GM19395 (cell line): Measurements from ENCODE around the gene NIPBL.
"Not testable (repeated sequence)": the region's sequence is repeated elsewhere in the genome, so short reads cannot be mapped to it uniquely, and the experiment has no call there.

ENCODE experiments used
- ATAC-seq: cut with Tn5 transposase; IDR thresholded peaks from one replicate; pipeline ENCODE4 v1.9.1; 2021; ENCODE audit warnings: mild to moderate bottlenecking, moderate library complexity; ENCODE audit not compliant: unreplicated experiment

NIPBL gene

DNA sequence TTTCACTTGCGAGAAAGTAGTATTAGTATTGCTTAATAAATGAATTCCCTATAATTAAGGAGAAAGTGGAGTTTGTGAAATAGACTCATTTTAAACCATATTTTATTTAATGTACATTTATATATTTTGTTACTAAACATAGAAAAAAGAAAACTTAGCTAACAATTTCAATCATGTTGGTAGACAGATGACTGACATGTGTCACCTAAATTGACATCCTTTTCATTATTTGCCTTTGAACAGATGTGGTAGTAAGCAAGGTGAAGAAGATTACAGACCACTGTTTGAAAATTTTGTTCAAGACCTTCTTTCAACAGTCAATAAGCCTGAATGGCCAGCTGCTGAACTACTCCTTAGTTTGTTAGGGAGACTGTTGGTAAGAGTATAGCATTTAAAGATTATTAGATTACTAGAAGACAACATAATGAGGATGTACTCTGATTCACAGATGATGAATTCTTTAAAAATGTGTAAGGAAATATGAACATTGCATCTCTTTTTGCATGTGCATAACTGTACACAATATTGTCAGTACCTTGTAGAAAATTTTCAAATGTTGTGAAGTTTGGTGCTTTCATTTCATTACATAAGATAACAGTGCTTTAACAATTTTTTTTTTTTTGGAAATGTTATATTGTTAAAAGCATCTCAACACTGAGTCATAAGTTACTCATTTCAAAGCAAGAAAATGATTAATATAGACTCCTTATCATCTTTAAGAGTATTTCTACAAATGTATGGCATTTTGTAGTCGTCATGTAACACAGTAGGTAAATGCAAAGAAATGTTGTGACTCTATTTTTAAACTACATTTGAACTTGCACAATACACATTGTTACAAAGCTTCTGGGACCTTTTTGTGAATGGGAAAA lies 139.5 kb downstream of the NIPBL start:
- no peak for ATAC-seq

DNA sequence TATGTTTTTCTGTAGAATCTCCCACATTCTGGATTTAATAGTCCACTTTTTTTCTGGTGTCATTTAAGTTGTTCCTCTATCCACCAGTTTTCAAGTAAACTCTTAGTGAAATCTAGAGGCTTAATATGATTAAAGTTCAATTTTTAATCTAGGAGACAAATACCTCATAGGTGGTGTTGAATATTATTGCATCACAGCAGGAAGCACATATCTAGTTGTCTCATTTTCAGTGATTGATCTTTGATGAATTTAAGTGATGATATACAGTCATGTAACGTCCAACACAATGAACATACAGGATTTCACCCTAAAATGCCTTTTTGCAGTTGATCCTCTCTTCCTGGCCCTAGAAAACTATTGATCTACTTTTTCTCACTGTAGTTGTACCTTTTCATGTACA lies 152.3 kb downstream of the NIPBL start:
- ATAC-seq, result no peak

DNA sequence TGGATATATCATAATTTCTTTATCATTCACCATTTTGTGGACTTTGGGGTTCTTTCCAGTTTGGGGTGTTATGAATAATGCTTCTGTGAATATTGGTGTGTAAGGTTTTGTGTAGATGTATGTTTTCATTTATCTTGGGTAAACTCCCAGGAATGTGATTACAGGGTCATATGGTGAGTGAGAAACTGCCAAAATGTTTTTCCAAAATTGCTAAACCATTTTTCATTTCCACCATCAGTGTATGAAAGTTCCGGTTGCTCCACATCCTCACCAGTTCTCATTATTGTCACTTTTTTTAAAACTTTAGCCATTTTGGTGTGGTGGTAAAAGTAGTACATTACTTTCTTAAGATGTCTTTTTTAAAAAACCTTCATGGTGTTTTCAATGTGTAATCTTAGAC lies 152.9 kb downstream of the NIPBL start:
- ATAC-seq, result no peak

DNA sequence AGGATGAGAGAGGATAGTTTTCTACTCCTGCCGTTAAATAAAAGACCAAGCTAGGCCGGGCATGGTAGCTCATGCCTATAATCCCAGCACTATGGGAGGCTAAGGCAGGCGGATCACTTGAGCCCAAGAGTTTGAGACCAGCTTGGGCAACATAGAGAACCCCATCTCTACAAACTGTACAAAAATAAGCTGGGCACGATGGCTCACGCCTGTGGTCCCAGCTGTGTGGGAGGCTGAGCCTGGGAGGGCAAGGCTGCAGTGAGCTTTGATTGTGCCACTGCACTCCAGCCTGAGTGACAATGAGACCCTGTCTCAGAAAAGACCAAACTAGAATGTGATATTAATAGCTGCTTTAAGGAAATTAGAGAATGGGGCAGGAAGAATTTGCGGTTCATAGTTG lies 158.4 kb downstream of the NIPBL start:
- no peak for ATAC-seq

DNA sequence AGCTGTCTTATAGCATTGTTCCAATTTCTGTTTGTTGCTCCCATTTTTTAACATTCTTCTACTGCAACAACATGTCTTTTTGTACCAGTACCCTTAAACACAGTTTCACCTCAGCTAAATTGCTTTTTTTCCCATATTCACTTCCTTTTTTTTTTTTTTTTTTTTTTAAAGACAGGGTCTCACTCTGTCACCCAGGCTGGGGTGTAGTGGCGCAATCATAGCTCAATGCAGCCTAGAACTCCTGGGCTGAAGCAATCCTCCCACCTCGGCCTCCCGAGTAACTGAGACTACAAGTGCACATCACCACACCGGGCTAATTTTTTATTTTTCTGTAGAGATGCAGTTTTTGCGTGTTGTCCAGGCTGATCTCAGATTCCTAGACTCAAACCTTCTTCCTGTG lies 161.3 kb downstream of the NIPBL start:
- ATAC-seq, result no peak

DNA sequence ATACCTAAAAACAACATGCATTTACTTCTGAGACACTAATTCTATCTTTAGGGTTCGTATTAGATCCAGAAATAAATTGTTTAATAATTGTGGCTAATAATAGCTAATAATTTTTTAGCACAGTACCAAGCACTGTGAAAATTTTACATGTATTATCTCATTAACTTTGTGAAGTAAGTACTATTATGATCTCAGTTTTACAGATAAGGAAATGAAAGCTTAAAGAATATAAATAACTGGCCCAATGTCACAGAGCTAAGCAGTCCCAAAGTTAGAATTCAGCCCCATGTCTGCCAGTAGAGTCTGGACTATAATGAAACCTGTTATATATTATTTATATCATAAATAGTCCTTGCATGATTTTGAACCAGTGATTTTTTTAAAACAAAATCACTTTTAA lies 163.3 kb downstream of the NIPBL start:
- no peak for ATAC-seq

DNA sequence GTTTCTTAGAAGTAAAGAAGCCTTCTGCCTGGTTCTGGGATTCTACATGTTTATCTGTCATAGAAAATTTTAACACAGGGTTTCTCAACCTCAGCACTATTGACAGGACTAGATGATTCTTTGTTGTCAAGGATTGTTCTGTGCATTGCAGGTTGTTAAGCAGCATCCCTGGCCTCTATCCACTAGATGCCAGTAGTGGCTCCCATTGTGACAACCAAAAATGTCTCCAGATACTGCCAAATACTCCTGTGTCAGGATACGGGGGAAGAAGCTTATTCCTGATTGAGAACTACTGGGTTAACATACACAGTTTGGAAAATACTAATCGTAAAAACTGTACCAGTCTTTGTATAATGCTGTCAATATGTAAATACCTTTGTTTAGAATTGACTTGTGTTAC lies 167.1 kb downstream of the NIPBL start:
- no peak for ATAC-seq

DNA sequence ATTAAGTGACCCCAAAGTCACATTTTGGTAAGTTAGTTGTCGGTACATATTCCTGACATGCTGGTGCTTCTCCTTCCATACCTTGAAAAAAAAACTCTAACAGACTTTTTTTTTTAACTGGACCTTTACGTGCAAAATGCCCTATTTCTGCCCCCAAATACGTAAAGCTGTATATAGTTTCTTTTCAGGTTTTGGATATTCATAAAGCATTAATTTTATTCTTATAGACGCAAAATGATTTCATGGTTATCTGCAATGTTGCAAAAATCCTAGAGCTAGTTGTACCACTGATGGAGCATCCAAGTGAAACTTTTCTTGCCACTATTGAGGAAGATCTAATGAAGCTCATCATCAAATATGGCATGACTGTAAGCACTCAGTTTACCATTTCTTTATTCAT lies 167.6 kb downstream of the NIPBL start:
- no peak for ATAC-seq

DNA sequence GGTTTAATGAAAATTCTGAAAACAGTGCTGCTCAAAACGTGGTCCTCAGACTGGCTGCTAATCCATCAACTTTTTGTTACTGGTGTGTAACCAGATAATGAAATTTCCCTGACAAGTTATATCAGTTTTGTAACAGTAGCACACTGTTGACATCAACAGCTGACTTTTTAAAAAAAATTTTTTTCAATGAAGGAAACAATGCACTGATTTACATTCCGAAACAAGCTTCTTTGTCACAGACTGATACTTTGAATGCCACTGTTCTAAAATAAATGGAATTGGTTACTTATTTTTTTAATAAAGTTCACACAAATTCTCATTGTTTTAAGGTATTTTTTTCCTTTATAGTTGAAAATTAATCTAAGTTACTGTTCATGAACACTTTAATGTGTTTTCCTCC lies 169.1 kb downstream of the NIPBL start:
- no peak for ATAC-seq

DNA sequence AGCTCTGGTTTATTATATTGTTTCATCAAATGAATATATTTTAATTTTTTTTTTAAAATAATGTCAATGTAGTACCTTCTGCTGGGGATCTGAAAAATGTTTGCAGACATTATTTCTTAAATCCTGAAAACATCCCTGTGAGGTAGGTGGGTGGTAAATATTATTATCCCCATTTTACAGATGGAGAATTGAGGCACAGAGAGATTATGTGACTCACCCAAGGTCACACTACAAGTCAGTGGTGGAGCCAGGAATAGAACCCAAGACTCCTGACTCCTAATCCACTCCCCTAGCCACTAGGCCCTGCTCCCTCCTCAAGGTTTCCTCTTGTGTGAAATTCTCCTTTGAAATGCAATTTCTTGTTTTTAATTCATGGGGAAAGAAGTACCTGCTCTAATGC lies 171.4 kb downstream of the NIPBL start:
- no peak for ATAC-seq

DNA sequence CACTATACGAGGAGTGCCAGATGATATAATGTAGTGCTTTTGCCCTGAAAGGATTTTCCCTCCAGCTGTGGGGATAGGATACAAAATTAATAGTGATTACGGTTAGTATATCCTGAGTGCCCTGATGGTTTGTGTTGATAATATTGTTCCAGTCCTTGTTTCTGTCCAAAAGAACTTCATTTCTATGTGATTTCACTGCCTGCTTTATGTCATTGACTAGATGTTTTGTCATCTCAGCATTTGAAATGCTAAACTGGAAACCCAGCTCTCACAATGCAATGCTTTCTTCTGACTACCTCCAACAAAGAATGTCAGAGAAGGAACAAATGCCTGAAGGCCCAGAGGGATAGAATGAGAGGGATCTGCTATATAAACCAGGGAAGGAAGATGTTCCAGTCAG lies 177.8 kb downstream of the NIPBL start:
- no peak for ATAC-seq

DNA sequence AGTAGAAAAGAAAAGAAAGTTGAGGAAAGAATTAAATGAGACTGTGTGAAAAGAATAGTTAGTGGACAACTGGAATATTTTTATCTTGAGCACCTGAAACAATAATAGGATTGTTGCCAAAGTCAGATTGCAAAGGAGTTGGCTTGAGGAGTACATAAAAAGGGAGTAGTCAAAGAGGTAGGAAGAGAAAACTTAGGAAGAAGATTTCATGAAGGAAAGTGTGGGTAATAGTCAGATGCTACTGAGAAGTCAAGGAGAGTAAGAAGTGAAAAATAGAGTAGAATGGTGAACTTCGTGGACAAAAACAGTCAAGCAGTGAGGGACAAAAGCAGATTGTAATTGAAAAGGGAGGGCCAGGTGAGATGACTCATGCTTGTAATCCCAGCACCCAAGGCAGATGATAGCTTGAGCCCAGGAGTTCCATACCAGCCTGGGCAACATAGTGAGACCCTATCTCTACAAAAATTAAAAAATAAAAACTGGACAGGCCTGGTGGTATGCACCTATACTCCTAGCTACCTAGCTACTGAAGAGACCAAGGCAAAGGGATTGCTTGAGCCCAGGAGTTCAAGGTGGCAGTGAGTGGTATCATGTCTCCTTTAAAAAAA lies 178.9 kb downstream of the NIPBL start:
- no peak for ATAC-seq

DNA sequence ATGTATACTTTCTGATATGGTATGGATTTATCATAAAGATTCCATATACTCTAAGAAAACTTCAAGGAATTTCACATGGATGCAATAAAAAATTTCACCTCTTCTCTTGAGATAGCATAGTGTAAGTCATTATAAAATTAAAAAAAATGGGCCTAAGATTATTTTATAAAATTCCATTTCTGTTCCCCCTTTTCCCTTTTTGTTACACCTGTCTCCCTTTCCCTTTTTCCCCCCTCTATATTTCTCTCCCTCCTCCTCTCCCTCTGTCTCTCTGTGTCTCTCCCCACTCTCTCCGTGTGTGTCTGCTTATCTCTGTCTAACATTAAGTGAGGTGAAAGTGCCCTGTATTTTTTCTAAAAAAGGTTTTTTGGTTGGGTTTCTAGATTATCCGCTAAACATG lies 180.2 kb downstream of the NIPBL start:
- no peak for ATAC-seq

DNA sequence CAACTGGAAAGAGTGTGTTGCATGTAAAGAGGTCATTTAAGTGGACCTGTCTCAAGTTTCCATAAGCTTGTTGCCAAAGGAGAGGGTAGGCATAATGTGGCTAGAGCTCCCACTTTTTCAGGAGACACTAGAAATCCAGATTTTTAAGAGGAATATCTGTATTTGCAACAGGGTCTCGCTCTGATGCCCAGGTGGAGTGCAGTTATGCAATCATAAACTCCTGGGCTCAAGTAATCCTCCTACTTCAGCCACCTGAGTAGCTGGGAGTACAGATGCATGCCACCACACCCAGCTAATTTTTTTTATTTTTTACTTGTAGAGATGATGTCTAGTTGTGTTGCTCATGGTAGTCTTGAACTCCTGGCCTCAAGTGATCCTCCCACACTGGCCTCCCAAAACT lies 183.5 kb downstream of the NIPBL start:
- no peak for ATAC-seq

DNA sequence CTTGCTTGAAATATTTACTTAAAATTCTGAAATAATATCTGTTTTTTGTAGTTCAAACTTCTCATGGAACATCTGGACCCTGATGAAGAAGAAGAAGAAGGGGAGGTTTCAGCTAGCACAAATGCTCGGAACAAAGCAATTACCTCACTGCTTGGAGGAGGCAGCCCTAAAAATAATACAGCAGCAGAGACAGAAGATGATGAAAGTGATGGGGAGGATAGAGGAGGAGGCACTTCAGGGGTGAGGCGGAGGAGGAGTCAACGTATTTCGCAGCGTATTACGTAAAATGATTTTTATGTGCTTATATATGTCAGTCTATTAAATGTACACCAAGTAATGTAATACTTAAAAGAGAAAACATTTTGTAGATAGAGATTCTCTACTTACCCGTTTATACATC lies 187.2 kb downstream of the NIPBL start:
- no peak for ATAC-seq

DNA sequence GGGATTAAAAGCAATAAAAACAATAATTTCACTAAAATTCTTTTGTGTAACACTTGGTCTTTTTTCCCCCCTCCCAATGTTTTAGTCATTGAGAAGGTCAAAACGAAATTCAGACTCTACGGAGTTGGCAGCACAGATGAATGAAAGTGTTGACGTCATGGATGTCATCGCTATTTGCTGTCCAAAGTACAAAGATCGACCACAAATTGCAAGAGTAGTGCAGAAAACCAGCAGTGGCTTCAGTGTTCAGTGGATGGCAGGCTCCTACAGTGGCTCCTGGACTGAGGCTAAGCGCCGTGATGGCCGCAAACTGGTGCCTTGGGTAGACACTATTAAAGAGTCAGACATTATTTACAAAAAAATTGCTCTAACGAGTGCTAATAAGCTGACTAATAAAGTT lies 187.9 kb downstream of the NIPBL start:
- ATAC-seq, result no peak

DNA sequence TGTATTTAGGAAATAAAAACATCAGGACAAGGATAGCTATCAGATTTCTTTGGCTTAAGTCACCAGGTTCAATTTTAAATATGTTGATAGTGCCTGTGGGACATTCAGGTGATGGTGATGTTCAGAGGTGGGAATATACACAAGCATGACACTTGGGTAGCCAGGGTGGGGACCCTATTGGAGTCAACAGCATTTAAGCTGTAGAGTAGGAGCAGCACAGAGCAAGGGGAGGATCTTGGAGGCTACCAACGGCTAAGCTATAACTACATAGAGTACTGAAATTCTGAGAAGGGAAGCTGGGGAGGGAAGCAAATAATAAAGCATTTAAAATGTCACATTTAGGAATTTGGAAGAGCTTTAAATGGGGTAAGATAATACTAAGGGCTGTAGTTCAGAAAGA lies 194.9 kb downstream of the NIPBL start:
- ATAC-seq, result no peak

DNA sequence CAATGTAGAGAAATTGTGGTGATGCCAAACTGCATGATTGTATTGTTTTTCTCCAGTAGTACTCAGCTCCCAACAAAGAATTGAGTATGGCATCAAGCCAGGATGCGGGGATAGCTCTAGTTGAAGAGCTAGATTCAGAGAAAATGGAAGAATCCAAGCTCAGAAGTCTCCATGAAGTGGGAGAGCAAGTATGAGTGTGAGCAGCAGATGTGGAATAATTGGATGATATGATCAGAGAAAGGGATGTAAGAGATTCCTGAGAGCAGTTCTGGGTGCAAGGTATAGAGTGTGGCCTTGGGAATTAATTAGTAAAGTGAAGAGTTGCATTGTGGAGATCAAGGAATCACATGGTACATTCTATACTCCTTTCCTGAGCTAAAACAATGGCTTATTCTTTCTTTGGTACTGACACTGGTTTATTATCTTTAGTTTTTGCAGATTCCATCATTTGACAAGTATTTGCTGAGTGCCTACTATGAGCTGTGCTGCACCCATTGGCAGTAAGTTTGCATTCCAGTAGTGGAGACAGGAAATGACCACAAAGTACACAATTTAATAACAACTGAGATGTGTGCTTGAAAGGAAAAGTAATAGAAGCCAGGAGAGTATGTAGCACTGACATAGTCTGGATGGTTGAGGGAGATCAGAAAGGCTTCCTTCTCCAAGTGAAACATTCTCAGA lies 195.5 kb downstream of the NIPBL start:
- ATAC-seq, result no peak

DNA sequence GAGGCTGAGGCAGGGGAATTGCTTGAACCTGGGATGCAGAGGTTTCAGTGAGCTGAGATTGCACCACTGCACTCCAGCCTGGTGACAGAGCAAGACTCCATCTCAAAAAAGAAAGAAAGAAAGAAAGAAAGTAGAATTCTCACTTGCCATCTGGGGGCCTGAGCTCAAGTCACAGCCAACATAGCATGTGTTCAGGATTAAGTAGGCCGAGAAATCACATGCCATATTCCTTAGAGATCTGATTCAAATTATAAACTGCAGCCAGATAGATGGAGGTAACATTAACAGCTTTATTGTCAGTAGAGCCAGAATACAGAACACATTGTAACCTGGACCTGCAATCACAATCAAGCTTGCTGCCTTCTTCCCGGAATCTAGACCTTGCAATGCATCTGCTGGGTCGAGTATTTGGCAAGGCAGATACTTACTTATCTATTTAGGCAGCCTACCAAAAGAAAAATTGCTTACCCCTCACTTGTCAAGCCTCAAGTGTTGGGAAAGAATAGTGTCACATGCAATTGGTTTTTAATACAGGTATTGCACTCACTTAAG lies 198.9 kb downstream of the NIPBL start:
- no peak for ATAC-seq

DNA sequence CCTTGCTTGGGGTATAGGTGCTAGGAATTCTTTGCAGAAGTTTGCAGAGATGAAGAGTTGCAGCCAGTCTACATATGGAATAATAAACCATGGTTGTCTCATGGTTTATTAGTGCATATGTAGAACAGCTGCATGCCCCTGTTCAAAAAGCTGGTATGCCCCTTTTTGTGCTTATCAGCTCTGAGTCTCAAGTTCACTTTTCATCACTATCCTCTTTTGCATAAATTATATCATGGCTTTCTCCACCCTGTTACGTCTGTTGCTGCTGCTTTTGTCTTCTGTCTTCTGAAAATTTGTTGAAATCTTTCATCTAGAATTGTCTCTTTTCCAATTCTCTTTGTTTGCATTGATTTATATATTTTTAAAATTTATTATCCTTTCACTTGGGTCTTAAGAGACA lies 200.6 kb downstream of the NIPBL start:
- no peak for ATAC-seq

DNA sequence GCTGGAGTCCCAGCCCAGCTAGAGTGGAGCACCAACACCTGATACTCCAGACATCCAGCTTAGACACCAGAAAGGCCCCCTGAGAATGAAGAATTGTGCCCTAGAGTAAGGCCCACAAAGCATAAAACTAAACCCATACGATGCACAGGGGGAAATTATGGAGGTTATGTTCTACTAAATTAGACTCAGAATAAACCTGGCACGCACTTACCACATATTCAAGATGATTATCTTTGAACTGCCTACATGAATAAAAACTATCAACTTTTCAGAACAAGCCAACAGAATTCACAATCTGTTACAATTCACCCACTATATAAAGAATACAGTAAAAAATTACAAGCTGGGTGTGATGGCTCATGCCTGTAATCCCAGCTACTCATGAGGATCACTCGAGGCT lies 204.1 kb downstream of the NIPBL start:
- ATAC-seq, result no peak

DNA sequence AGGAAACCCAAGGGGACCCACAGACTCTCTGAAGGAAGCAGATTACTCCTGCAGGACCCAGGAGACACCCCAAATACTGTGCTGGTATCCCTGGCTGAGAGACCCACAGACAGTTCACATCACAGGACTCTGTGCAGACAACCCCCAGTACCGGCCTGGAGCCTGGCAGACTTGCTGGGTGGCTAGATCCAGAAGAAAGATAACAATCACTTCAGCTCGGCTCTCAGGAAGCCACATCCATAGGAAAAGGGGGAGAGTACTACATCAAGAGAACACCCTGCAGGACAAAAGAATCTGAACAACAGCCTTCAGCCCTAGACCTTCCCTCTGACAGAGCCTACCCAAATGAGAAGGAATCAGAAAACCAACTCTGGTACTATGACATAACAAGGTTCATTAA lies 206.4 kb downstream of the NIPBL start:
- ATAC-seq, result not testable (repeated sequence)
